Activated CD8-positive, alpha-beta T cell treated with anti-CD3 and anti-CD28 coated beads for 36 hours (primary cell): ENCODE measurements around the gene PPP1R9A. TPM values are rescaled to one million over a fixed set of nuclear protein-coding genes. Genes with fewer than 3 reads are reported as not detected.

Experiments
- ATAC-seq: fragments of 200-7000 bp; cut with Tn5 transposase; one replicate; pipeline ENCODE4 v1.10.0; 2021; ENCODE audit warnings: mild to moderate bottlenecking, moderate library complexity
- CTCF ChIA-PET: fragments of 350-600 bp; sonication (Branson Sonifier 250); formaldehyde crosslinking; loops from one replicate; lab custom pipeline; 2021; ENCODE audit warnings: antibody characterized with exemption; lab: Charles Lee
- POLR2A ChIA-PET: fragments of 350-600 bp; sonication (Branson Sonifier 250); formaldehyde crosslinking; loops from one replicate; lab custom pipeline; 2021; ENCODE audit warnings: antibody characterized with exemption; lab: Charles Lee
- DNase-seq: peaks from one replicate; pipeline ENCODE4 v3.0.0-alpha.2; 2020
- H3K27ac Mint-ChIP-seq: one replicate; pipeline ENCODE4 v1.8.0; 2021; ENCODE audit warnings: mild to moderate bottlenecking, mixed read lengths
- H3K27me3 Mint-ChIP-seq: one replicate; pipeline ENCODE4 v1.8.0; 2021; ENCODE audit warnings: mixed read lengths
- H3K36me3 Mint-ChIP-seq: one replicate; pipeline ENCODE4 v1.8.0; 2021; ENCODE audit warnings: low read depth, mixed read lengths
- H3K4me1 Mint-ChIP-seq: one replicate; pipeline ENCODE4 v1.8.0; 2021; ENCODE audit warnings: low read depth, mixed read lengths
- H3K4me3 Mint-ChIP-seq: one replicate; pipeline ENCODE4 v1.8.0; 2021; ENCODE audit warnings: mild to moderate bottlenecking, moderate library complexity, mixed read lengths
- H3K9me3 Mint-ChIP-seq: one replicate; pipeline ENCODE4 v1.8.0; 2021; ENCODE audit warnings: mixed read lengths
- CTCF ChIP-seq: fragments of 200-600 bp; IDR thresholded peaks from one replicate; pipeline ENCODE4 v1.8.0; 2022; ENCODE audit warnings: antibody characterized with exemption, mild to moderate bottlenecking
- intact Hi-C: fragments of 100-400 bp; cut with micrococcal nuclease; formaldehyde crosslinking; loops from one replicate; pipeline ENCODE4 v1.10.0; 2022
- total RNA-seq, 2 experiments: library from RNA; stranded (reverse); gene quantifications; one replicate each; pipeline ENCODE4 v1.2.3, GENCODE V29; 2021

Gene PPP1R9A
- total RNA-seq, 2 experiments from 2014 or later = 0.05 to 0.13 TPM

DNA sequence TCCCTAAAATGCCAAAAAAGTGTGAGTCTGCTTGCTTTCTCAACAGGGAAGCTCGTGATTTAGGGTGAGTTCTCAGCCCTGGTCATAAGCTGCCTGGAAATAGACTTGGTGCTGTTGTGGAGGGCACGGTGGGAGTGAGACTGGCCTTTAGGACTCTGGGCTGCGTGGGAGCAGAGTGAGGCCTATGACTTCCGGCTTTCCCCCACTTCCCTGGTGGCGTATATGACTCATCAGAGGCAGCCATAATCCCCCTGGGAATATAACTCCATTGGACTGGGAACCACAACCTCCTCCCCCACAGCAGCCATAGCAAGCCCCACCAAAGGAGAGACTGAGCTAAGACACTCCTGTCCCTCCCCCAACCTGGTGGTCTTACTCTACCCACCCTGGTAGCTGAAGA is 321.9 kb downstream of the PPP1R9A start:
- ATAC-seq (no peak), DNase-seq (no peak)
- Mint-ChIP-seq H3K27me3 (peaks cover 3% of the 10 kb centered on the region), H3K9me3 (no peaks in the 10 kb centered on the region), H3K4me3 (no peak overlapping the region), H3K27ac (no peak overlapping the region), H3K36me3 (no peaks in the 10 kb centered on the region), H3K4me1 (no peaks in the 10 kb centered on the region)
- CTCF ChIA-PET = no interaction called here
- POLR2A ChIA-PET = no interaction called here
- intact Hi-C loops = no loop called here
- TF ChIP-seq CTCF = no peak

DNA sequence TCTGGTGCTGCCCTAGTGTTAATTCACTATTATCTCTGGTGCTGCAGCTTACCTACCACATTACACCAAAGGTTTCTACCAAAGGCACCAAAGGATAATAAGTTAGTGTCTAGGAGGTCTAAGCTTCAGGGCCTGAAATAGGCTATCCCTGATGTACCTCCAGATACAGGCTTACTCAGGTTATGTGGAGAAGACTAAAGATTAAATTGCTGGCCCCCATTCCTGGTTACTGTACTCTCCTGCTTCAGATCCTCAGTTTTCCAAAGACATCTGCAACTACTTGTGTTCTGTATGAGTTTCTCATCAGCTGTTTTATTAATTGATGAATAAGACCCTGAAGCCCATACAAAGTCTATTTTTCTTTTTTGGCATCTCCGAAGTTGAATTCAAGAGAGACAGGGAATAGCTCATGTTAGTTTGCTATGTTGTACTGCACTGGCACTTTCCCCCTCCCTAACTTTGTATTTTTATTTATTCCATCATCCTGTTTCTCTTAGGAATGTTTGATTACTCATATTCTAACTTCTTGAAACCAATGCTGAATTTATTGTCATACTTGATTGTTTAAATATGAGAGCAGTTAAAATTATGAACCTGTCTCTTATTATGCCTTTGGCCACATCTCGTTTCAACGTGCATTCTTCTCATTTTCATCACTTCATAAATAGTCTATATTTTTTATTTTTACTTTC is 331.0 kb downstream of the PPP1R9A start:
- no peak for TF ChIP-seq CTCF
- Mint-ChIP-seq H3K27ac (no peak overlapping the region), H3K27me3 (no peaks in the 10 kb centered on the region), H3K9me3 (no peaks in the 10 kb centered on the region), H3K4me1 (no peaks in the 10 kb centered on the region), H3K36me3 (no peaks in the 10 kb centered on the region), H3K4me3 (no peak overlapping the region)
- ChIA-PET POLR2A (no interaction called here), CTCF (interaction anchor here (0.9 to 1.2 kb wide), 2 partner anchors 8 to 237 kb away, joined by 3 to 8 read pairs; no protein-coding TSS in a partner anchor)
- intact Hi-C loops = no loop called here
- ATAC-seq (no peak), DNase-seq (no peak)

DNA sequence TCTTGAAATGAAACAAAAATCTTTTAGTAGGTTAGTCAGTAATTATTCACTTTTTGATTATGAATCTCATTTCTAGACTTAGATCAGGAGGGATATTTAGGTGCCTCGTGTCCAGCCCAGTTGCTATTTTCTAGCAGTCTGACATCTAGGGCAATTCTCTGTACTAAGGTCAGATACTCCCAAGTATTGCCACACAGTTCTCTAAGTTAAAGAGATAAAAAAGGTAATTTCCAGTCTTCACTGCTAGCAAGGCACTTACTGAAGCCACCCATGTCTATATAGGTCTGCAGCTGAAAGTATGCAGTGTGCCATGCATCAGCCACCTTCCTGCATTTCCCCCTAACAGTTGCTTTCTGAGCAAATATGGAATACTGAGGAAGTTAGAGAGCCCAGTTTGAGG is 333.5 kb downstream of the PPP1R9A start:
- Mint-ChIP-seq H3K4me3 (no peak overlapping the region), H3K27me3 (no peaks in the 10 kb centered on the region), H3K9me3 (no peaks in the 10 kb centered on the region), H3K36me3 (no peaks in the 10 kb centered on the region), H3K27ac (no peak overlapping the region), H3K4me1 (no peaks in the 10 kb centered on the region)
- DNase-seq = no peak
- ChIA-PET CTCF (no interaction called here), POLR2A (no interaction called here)
- TF ChIP-seq CTCF = no peak
- ATAC-seq = no peak
- intact Hi-C loops = no loop called here

DNA sequence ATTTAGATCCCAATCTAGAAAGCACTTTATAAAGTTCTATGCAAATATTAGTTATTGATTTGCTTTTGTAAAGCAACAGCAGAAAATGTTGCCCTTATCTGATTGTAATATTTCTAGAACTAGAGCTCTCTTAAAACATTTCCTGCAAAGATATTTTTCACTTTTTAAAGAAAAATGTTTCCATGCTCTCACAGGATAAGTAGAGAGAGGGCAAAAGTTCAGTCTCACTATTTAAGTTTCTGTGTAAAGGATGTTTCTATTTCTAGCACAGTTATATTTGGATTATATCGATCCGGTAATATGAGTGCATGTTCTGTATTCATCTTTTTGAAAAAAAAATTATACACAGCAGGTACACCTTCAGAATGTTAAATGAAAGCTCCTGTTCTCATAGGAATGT is 334.9 kb downstream of the PPP1R9A start:
- no peak overlapping the region for H3K27ac Mint-ChIP-seq
- intact Hi-C loops = no loop called here
- DNase-seq (no peak), ATAC-seq (no peak)
- no peak for TF ChIP-seq CTCF
- CTCF ChIA-PET = interaction anchor here (1.0 to 1.1 kb wide), 2 partner anchors 235 to 793 kb away, joined by 3 read pairs; no protein-coding TSS in a partner anchor
- no peak overlapping the region for H3K4me3 Mint-ChIP-seq
- peaks cover 2% of the 10 kb centered on the region for H3K27me3 Mint-ChIP-seq
- H3K4me1 Mint-ChIP-seq = no peaks in the 10 kb centered on the region
- no peaks in the 10 kb centered on the region for H3K9me3 Mint-ChIP-seq
- POLR2A ChIA-PET = no interaction called here
- H3K36me3 Mint-ChIP-seq = no peaks in the 10 kb centered on the region

DNA sequence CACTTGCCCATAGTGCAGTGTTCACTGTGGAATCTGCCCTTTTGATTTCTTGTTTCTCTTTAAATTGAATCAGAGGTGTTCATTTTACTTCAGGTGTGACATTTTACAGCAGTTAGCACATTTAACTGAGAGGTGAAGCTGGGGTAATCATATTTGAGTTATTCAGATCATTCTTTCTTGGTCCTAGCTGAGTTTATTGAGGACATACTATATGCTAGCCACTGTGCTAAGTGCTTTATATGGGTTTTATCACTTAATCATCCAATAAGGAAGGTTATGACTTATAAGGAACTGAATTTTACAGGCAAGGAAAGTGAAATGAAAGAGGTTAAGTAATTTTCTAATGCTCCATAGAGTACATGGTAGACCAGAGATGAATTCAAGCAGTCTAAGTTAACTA is 337.2 kb downstream of the PPP1R9A start:
- ChIA-PET POLR2A (no interaction called here), CTCF (no interaction called here)
- intact Hi-C loops = no loop called here
- Mint-ChIP-seq H3K9me3 (no peaks in the 10 kb centered on the region), H3K4me1 (no peaks in the 10 kb centered on the region), H3K4me3 (no peak overlapping the region), H3K36me3 (no peaks in the 10 kb centered on the region), H3K27me3 (peaks cover 3% of the 10 kb centered on the region), H3K27ac (no peak overlapping the region)
- no peak for TF ChIP-seq CTCF
- ATAC-seq (no peak), DNase-seq (no peak)
